Measurements from ENCODE around the gene PACSIN1.

DNA sequence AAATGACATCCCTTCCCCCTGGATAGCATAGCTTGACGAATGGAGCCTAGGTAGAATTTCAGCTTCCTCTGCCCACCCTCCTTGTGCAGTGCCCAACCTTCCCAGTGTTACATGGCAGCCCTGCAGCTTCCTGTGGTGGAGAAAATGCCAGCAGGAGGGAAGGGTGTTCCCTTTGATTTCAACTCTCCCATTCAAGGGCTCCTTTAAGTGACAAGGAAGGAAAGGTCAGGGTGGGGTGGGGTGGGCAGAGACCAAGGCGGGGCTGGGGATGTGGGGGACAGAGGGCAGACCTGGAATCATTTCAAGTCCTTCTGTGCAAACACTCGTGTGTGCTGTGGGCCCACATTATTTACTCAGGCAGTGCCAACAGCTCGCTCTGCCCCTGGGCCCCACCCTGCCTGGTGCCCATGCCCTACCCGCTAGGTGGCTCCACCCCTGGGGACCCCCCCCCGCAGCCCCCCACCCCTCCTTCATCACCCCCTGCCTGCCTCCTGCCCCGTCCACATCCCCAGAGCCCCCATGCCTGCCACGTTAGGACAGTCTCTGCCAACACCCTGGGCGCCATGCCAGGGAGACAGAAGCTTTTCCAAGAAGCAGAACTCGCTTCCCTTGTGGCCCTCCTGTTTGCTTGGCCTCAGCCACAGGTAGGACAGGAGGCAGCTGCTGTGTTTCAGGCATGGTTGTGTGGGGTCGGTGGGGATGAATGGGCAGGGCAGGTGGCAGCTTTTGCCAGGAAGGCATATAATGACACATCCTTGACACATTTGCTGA, 80.9 kb downstream of the PACSIN1 start:
- TF ChIP-seq, protein P1, sequence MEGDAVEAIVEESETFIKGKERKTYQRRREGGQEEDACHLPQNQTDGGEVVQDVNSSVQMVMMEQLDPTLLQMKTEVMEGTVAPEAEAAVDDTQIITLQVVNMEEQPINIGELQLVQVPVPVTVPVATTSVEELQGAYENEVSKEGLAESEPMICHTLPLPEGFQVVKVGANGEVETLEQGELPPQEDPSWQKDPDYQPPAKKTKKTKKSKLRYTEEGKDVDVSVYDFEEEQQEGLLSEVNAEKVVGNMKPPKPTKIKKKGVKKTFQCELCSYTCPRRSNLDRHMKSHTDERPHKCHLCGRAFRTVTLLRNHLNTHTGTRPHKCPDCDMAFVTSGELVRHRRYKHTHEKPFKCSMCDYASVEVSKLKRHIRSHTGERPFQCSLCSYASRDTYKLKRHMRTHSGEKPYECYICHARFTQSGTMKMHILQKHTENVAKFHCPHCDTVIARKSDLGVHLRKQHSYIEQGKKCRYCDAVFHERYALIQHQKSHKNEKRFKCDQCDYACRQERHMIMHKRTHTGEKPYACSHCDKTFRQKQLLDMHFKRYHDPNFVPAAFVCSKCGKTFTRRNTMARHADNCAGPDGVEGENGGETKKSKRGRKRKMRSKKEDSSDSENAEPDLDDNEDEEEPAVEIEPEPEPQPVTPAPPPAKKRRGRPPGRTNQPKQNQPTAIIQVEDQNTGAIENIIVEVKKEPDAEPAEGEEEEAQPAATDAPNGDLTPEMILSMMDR (IDR thresholded peaks at IDR 0.05 in 2 of 3, conservative IDR thresholded peaks at IDR 0.05 in 1 of 3; ENCODE audit: control insufficient read depth in 2 of 3, extremely low read depth in 1 of 3, insufficient read depth in 1 of 3, low read depth in 3 of 3, low read length in 3 of 3) = no peak
- TF ChIP-seq ZNF274 (IDR thresholded peaks at IDR 0.05; ENCODE audit: insufficient read depth, insufficient read length) = no peak
- TF ChIP-seq, protein P2, sequence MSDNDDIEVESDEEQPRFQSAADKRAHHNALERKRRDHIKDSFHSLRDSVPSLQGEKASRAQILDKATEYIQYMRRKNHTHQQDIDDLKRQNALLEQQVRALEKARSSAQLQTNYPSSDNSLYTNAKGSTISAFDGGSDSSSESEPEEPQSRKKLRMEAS (IDR thresholded peaks at IDR 0.05; ENCODE audit: low read depth, low read length) = no peak
- TF ChIP-seq FOS (IDR thresholded peaks at IDR 0.05; ENCODE audit: borderline replicate concordance, extremely low read depth, insufficient read length) = no peak
- no peak for TF ChIP-seq TAF1 (IDR thresholded peaks at IDR 0.05; ENCODE audit: borderline replicate concordance, low read depth, low read length)
- no peak for TF ChIP-seq EP300 (IDR thresholded peaks at IDR 0.05; ENCODE audit: borderline replicate concordance in 1 of 2, control insufficient read depth in 1 of 2, low read depth in 2 of 2, low read length in 2 of 2)
- TF ChIP-seq FOXK2 (IDR thresholded peaks at IDR 0.05) = no peak
- no peak for TF ChIP-seq ESRRA (IDR thresholded peaks at IDR 0.05; ENCODE audit: low read length)

Data from GM12878 (cell line).